ENCODE measurements around the gene CDH18. TPM values are rescaled to one million over a fixed set of nuclear protein-coding genes. Genes with fewer than 3 reads are reported as not detected.

The CDH18 gene
- total and polyA plus RNA-seq, 2 donors (not counting 1 experiment from before 2014, with no cell fraction given), result 0.16 to 0.33 TPM

GRCh38 chr5:19676895-19677294 is 311.1 kb downstream of the CDH18 start:
- Histone ChIP-seq H3K4me2 (ENCODE audit: extremely low read depth, insufficient read depth, low read length) (no peak overlapping the region), H3K27ac (ENCODE audit: insufficient read depth, low read length) (no peak overlapping the region), H3K27me3 (ENCODE audit: control insufficient read depth, insufficient read depth, low read length) (no peaks in the 10 kb centered on the region), H3K79me2 (ENCODE audit: control insufficient read depth, insufficient read depth, low read length) (no peaks in the 10 kb centered on the region), H3K9me3 (ENCODE audit: control insufficient read depth, insufficient read depth, low read depth, low read length) (no peaks in the 10 kb centered on the region), H3K9ac (ENCODE audit: insufficient read depth, low read length) (no peak overlapping the region), H4K20me1 (ENCODE audit: control insufficient read depth, extremely low read depth, insufficient read depth, low read length) (no peaks in the 10 kb centered on the region), H3K4me3 (replicated peaks in 1 of 4; ENCODE audit: control extremely low read depth in 1 of 4, insufficient read depth in 1 of 4, low read depth in 3 of 4, low read length in 4 of 4) (no peak overlapping the region), H3K4me1 (ENCODE audit: control insufficient read depth, extremely low read depth, insufficient read depth, low read length) (no peaks in the 10 kb centered on the region), H2AFZ (ENCODE audit: low read length) (no peak overlapping the region), H3K36me3 (ENCODE audit: control insufficient read depth, insufficient read depth, low read length) (no peaks in the 10 kb centered on the region)
- no peak for TF ChIP-seq EZH2 (IDR thresholded peaks at IDR 0.05; ENCODE audit: low read length, missing control alignments)
- no peak for TF ChIP-seq CTCF (conservative IDR thresholded peaks at IDR 0.05 in 1 of 2, IDR thresholded peaks at IDR 0.05 in 1 of 2; ENCODE audit: low read depth in 1 of 2, low read length in 2 of 2)
- DNase-seq (ENCODE audit: low read depth in 2 of 2), result peak in 1 of 2 donors; percentile 71

- Histone ChIP-seq H3K27ac (ENCODE audit: insufficient read depth, low read length) (no peak overlapping the region), H2AFZ (ENCODE audit: low read length) (no peak overlapping the region), H3K27me3 (ENCODE audit: control insufficient read depth, insufficient read depth, low read length) (no peaks in the 10 kb centered on the region)
Measured at GRCh38 chr5:19660679-19661078, 327.3 kb downstream of the CDH18 start.

GRCh38 chr5:19655627-19656026 is 332.4 kb downstream of the CDH18 start:
- H3K4me3 ChIP-seq (replicated peaks in 1 of 4; ENCODE audit: control extremely low read depth in 1 of 4, insufficient read depth in 1 of 4, low read depth in 3 of 4, low read length in 4 of 4), result no peak overlapping the region

More at GRCh38 chr5:19660679-19661078, 327.3 kb downstream of the CDH18 start:
- no peaks in the 10 kb centered on the region for H3K79me2 ChIP-seq (ENCODE audit: control insufficient read depth, insufficient read depth, low read length)
- no peak overlapping the region for H3K9ac ChIP-seq (ENCODE audit: insufficient read depth, low read length)
- H3K4me2 ChIP-seq (ENCODE audit: extremely low read depth, insufficient read depth, low read length), result no peak overlapping the region
- no peaks in the 10 kb centered on the region for H3K9me3 ChIP-seq (ENCODE audit: control insufficient read depth, insufficient read depth, low read depth, low read length)
- H3K4me1 ChIP-seq (ENCODE audit: control insufficient read depth, extremely low read depth, insufficient read depth, low read length), result no peaks in the 10 kb centered on the region
- TF ChIP-seq EZH2 (IDR thresholded peaks at IDR 0.05; ENCODE audit: low read length, missing control alignments) (no peak), CTCF (conservative IDR thresholded peaks at IDR 0.05 in 1 of 2, IDR thresholded peaks at IDR 0.05 in 1 of 2; ENCODE audit: low read depth in 1 of 2, low read length in 2 of 2) (no peak)
- no peaks in the 10 kb centered on the region for H4K20me1 ChIP-seq (ENCODE audit: control insufficient read depth, extremely low read depth, insufficient read depth, low read length)
- H3K36me3 ChIP-seq (ENCODE audit: control insufficient read depth, insufficient read depth, low read length), result no peaks in the 10 kb centered on the region
- H3K4me3 ChIP-seq (replicated peaks in 1 of 4; ENCODE audit: control extremely low read depth in 1 of 4, insufficient read depth in 1 of 4, low read depth in 3 of 4, low read length in 4 of 4), result no peak overlapping the region
- DNase-seq (ENCODE audit: low read depth in 2 of 2), result no peak

More at GRCh38 chr5:19655627-19656026, 332.4 kb downstream of the CDH18 start:
- H3K27me3 ChIP-seq (ENCODE audit: control insufficient read depth, insufficient read depth, low read length), result no peaks in the 10 kb centered on the region
- DNase-seq (ENCODE audit: low read depth in 2 of 2), result no peak
- H3K36me3 ChIP-seq (ENCODE audit: control insufficient read depth, insufficient read depth, low read length), result no peaks in the 10 kb centered on the region
- H2AFZ ChIP-seq (ENCODE audit: low read length), result no peak overlapping the region
- H3K79me2 ChIP-seq (ENCODE audit: control insufficient read depth, insufficient read depth, low read length), result no peaks in the 10 kb centered on the region
- H3K9me3 ChIP-seq (ENCODE audit: control insufficient read depth, insufficient read depth, low read depth, low read length), result no peaks in the 10 kb centered on the region
- H3K4me1 ChIP-seq (ENCODE audit: control insufficient read depth, extremely low read depth, insufficient read depth, low read length), result no peaks in the 10 kb centered on the region
- H4K20me1 ChIP-seq (ENCODE audit: control insufficient read depth, extremely low read depth, insufficient read depth, low read length), result no peaks in the 10 kb centered on the region
- no peak overlapping the region for H3K9ac ChIP-seq (ENCODE audit: insufficient read depth, low read length)
- H3K27ac ChIP-seq (ENCODE audit: insufficient read depth, low read length), result no peak overlapping the region
- no peak overlapping the region for H3K4me2 ChIP-seq (ENCODE audit: extremely low read depth, insufficient read depth, low read length)
- TF ChIP-seq CTCF (conservative IDR thresholded peaks at IDR 0.05 in 1 of 2, IDR thresholded peaks at IDR 0.05 in 1 of 2; ENCODE audit: low read depth in 1 of 2, low read length in 2 of 2) (no peak), EZH2 (IDR thresholded peaks at IDR 0.05; ENCODE audit: low read length, missing control alignments) (no peak)

Data from fibroblast of lung (primary cell).